ENCODE data around the gene DHX58. TPM values are rescaled to one million over a fixed set of nuclear protein-coding genes. Genes with fewer than 3 reads are reported as not detected.

DHX58 gene
- total and polyA plus RNA-seq, 10 of the 15 experiments (the other 5 are each of a cell fraction or from before 2014, with no cell fraction given), result 3.5 to 69.8 (median 16.4) TPM

DNA sequence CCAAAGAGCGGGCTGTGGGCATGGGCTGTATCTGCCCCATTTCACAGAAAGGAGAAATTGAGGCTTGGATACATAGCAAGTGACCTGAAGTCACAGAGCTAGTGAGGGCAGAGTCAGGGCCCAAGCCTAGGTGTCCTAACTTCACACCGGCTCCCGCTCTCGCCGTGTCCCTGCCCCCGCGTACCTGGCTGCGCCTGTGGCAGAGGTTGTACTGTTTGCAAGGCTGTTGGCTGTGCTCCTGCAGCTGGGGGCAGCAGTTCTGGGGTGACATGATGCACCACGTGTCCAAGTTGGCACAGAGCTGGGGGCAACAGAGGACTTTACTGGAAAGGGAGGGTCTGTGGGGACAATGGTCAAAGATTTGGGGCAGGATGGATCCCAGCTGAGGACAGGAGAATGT is 3.4 kb downstream of the DHX58 start:
- in situ Hi-C loops (cut with MboI) (no loop called here), intact Hi-C loops (cut with micrococcal nuclease; ENCODE audit: unreplicated experiment) (no loop called here)
- H3K4me1 ChIP-seq (ENCODE audit: control insufficient read depth, insufficient read depth, low read length), result peaks cover 20% of the 10 kb centered on the region
- no peaks in the 10 kb centered on the region for H3K9me3 ChIP-seq (replicated peaks; ENCODE audit: control insufficient read depth, insufficient read depth, low read length)
- H2AFZ ChIP-seq (ENCODE audit: control insufficient read depth, low read depth, low read length), result no peak overlapping the region
- TF ChIP-seq, protein P1, sequence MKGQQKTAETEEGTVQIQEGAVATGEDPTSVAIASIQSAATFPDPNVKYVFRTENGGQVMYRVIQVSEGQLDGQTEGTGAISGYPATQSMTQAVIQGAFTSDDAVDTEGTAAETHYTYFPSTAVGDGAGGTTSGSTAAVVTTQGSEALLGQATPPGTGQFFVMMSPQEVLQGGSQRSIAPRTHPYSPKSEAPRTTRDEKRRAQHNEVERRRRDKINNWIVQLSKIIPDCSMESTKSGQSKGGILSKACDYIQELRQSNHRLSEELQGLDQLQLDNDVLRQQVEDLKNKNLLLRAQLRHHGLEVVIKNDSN (IDR thresholded peaks at IDR 0.05; ENCODE audit: borderline replicate concordance, extremely low read length, insufficient read depth, low read depth, low read length), result no peak
- no peak for TF ChIP-seq NFYA (IDR thresholded peaks at IDR 0.05; ENCODE audit: borderline replicate concordance, low read depth, low read length)
- no peak for TF ChIP-seq TAF1 (IDR thresholded peaks at IDR 0.05; ENCODE audit: borderline replicate concordance, low read depth, low read length)
- TF ChIP-seq, protein P2, sequence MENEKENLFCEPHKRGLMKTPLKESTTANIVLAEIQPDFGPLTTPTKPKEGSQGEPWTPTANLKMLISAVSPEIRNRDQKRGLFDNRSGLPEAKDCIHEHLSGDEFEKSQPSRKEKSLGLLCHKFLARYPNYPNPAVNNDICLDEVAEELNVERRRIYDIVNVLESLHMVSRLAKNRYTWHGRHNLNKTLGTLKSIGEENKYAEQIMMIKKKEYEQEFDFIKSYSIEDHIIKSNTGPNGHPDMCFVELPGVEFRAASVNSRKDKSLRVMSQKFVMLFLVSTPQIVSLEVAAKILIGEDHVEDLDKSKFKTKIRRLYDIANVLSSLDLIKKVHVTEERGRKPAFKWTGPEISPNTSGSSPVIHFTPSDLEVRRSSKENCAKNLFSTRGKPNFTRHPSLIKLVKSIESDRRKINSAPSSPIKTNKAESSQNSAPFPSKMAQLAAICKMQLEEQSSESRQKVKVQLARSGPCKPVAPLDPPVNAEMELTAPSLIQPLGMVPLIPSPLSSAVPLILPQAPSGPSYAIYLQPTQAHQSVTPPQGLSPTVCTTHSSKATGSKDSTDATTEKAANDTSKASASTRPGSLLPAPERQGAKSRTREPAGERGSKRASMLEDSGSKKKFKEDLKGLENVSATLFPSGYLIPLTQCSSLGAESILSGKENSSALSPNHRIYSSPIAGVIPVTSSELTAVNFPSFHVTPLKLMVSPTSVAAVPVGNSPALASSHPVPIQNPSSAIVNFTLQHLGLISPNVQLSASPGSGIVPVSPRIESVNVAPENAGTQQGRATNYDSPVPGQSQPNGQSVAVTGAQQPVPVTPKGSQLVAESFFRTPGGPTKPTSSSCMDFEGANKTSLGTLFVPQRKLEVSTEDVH (IDR thresholded peaks at IDR 0.05; ENCODE audit: low read depth, partially characterized antibody), result no peak
- no peak for TF ChIP-seq CHD4 (IDR thresholded peaks at IDR 0.05)
- no peak for TF ChIP-seq MYC (IDR thresholded peaks at IDR 0.05; ENCODE audit: insufficient read depth, insufficient read length, insufficient replicate concordance, low read length, severe bottlenecking)
- TF ChIP-seq TBL1XR1 (IDR thresholded peaks at IDR 0.05; ENCODE audit: low read depth, low read length), result no peak
- no peak for TF ChIP-seq RAD21 (IDR thresholded peaks at IDR 0.05; ENCODE audit: insufficient read depth, low read depth, low read length)
- TF ChIP-seq GABPA (IDR thresholded peaks at IDR 0.05; ENCODE audit: low read depth), result no peak
- TF ChIP-seq RELA (IDR thresholded peaks at IDR 0.05; ENCODE audit: borderline replicate concordance, partially characterized antibody), result no peak
- TF ChIP-seq, protein P3, sequence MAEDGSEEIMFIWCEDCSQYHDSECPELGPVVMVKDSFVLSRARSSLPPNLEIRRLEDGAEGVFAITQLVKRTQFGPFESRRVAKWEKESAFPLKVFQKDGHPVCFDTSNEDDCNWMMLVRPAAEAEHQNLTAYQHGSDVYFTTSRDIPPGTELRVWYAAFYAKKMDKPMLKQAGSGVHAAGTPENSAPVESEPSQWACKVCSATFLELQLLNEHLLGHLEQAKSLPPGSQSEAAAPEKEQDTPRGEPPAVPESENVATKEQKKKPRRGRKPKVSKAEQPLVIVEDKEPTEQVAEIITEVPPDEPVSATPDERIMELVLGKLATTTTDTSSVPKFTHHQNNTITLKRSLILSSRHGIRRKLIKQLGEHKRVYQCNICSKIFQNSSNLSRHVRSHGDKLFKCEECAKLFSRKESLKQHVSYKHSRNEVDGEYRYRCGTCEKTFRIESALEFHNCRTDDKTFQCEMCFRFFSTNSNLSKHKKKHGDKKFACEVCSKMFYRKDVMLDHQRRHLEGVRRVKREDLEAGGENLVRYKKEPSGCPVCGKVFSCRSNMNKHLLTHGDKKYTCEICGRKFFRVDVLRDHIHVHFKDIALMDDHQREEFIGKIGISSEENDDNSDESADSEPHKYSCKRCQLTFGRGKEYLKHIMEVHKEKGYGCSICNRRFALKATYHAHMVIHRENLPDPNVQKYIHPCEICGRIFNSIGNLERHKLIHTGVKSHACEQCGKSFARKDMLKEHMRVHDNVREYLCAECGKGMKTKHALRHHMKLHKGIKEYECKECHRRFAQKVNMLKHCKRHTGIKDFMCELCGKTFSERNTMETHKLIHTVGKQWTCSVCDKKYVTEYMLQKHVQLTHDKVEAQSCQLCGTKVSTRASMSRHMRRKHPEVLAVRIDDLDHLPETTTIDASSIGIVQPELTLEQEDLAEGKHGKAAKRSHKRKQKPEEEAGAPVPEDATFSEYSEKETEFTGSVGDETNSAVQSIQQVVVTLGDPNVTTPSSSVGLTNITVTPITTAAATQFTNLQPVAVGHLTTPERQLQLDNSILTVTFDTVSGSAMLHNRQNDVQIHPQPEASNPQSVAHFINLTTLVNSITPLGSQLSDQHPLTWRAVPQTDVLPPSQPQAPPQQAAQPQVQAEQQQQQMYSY (CRISPR knock-in tag; IDR thresholded peaks at IDR 0.05), result no peak
- TF ChIP-seq CHD2 (IDR thresholded peaks at IDR 0.05; ENCODE audit: borderline replicate concordance, low read depth, low read length), result no peak
- TF ChIP-seq MEF2B (IDR thresholded peaks at IDR 0.05; ENCODE audit: partially characterized antibody, poor library complexity, severe bottlenecking), result no peak
- no peak for TF ChIP-seq EED (IDR thresholded peaks at IDR 0.05; ENCODE audit: low read depth)
- no peak for TF ChIP-seq CBFB (IDR thresholded peaks at IDR 0.05; ENCODE audit: low read depth)
- no peak for TF ChIP-seq ASH2L (IDR thresholded peaks at IDR 0.05; ENCODE audit: borderline replicate concordance, low read depth)
- H4K20me1 ChIP-seq (ENCODE audit: control insufficient read depth, insufficient read depth), result no peaks in the 10 kb centered on the region
- SMC1A ChIA-PET (ENCODE audit: uncharacterized antibody, unreplicated experiment), result no interaction called here
- no peak overlapping the region for H3K9ac ChIP-seq (ENCODE audit: control insufficient read depth, insufficient read depth, low read length)
- H3K27me3 ChIP-seq (replicated peaks in 1 of 2; ENCODE audit: control insufficient read depth in 2 of 2, insufficient read depth in 2 of 2, low read length in 1 of 2), result no peaks in the 10 kb centered on the region
- no TSS peak for BruUV-seq (replicated peaks)
- no peak overlapping the region for H3K4me2 ChIP-seq (ENCODE audit: control insufficient read depth, insufficient read depth)
- 91% methylated on average over 9 of the region's 9 CpGs for WGBS (ENCODE audit: insufficient coverage, insufficient replicate concordance, low lambda C conversion rate, missing lambda C conversion rate)
- peaks cover 0 to 4% of the 10 kb centered on the region in 2 experiments; a peak in 1 of 4 replicates for H3K36me3 ChIP-seq (ENCODE audit: control insufficient read depth in 2 of 2, insufficient read depth in 2 of 2, low read length in 1 of 2)
- CTCF ChIA-PET, result interaction anchor here (0.7 to 7.5 kb wide), 4 partner anchors 43 to 144 kb away, joined by 3 to 61 read pairs (median 4); partner anchors contain the start of gene NKIRAS2
- peaks cover 13% of the 10 kb centered on the region for H3K79me2 ChIP-seq (ENCODE audit: control insufficient read depth, insufficient read depth, low read length)
- H3K4me3 ChIP-seq, result no peak overlapping the region
- DNase-seq (ENCODE audit: low read depth, low spot score) (no peak), ATAC-seq (no peak), FAIRE-seq (no peak)
- RAD21 ChIA-PET (ENCODE audit: unreplicated experiment), result interaction anchor here (1.2 kb wide), 1 partner anchor 143 kb away, joined by 3 read pairs; the partner anchor contains the start of gene CNP
- H3K27ac ChIP-seq (ENCODE audit: control insufficient read depth, insufficient read depth), result no peak overlapping the region
- POLR2A ChIA-PET, result interaction anchor here (0.9 kb wide), 1 partner anchor 11 kb away, joined by 3 read pairs; the partner anchor contains the start of gene ZNF385C
